ENCODE results near the gene TSPAN10.

TSPAN10 gene

GRCh38 chr17:81687770-81688541 lies 51.0 kb downstream of the TSPAN10 start:
- no peak for DNase-seq (ENCODE audit: low spot score)

- no peak for DNase-seq (ENCODE audit: low spot score)
Observed at GRCh38 chr17:81688616-81689015, 51.6 kb downstream of the TSPAN10 start.

GRCh38 chr17:81690066-81690465 lies 53.1 kb downstream of the TSPAN10 start:
- no peak for DNase-seq (ENCODE audit: low spot score)

DNA sequence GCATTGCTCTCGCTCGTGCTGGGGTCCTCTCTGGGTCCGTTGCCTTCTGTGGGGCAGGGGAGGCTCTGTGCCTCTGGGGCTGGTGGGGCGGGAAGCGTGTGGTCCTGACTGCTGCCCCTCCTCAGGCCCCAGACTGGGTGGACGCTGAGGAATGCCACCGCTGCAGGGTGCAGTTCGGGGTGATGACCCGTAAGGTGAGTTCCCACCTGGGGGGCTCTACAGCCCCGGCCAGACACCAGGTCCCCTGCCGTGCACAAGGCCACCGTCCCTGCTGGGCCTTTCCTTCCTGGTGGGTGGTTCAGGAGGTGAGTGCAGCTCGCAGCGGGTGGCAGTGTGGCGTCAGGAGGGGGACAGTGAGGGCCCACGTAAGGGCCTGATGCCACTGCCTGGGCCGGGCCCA lies 53.6 kb downstream of the TSPAN10 start:
- DNase-seq (ENCODE audit: low spot score) = no peak

- DNase-seq (ENCODE audit: low spot score) = no peak
Observed at GRCh38 chr17:81691196-81691595, 54.2 kb downstream of the TSPAN10 start.

- no peak for DNase-seq (ENCODE audit: low spot score)
Observed at GRCh38 chr17:81691608-81692007, 54.6 kb downstream of the TSPAN10 start.

- no peak for DNase-seq (ENCODE audit: low spot score)
Observed at GRCh38 chr17:81693509-81694210, 56.7 kb downstream of the TSPAN10 start.

DNA sequence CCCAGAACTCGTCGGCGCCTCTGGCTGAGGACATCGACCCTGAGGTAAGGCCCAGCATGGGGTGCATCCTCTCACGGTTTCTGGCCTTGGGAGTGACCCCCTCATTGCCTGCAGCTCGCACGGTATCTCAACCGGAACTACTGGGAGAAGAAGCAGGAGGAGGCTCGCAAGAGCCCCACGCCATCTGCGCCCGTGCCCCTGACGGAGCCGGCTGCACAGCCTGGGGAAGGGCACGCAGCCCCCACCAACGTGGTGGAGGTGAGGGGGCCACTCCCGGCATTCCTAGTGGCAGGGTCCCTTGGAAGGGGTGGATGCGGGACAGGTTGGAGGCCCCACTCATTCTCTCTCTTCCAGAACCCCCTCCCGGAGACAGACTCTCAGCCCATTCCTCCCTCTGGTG lies 57.8 kb downstream of the TSPAN10 start:
- no peak for DNase-seq (ENCODE audit: low spot score)

DNA sequence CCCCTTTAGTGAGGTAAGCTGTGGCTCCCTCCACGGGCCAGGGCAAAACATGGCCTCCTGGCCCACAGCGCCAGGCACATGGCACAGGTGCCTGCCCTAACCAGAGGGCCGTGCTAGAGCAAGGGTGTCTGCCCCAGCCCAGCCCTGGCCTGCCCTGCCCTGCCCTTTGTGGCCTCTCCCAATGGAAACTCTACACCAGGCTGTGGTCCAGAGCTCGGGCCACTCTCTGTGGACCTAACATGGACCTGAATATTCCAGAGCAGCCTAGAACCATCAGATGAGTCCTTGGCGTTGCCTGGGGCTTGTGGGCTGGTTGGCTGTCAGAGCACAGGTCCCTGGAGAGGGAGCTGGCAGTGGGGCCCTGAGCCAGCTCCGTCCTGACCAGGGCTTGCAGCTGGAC lies 58.2 kb downstream of the TSPAN10 start:
- no peak for DNase-seq (ENCODE audit: low spot score)

DNA sequence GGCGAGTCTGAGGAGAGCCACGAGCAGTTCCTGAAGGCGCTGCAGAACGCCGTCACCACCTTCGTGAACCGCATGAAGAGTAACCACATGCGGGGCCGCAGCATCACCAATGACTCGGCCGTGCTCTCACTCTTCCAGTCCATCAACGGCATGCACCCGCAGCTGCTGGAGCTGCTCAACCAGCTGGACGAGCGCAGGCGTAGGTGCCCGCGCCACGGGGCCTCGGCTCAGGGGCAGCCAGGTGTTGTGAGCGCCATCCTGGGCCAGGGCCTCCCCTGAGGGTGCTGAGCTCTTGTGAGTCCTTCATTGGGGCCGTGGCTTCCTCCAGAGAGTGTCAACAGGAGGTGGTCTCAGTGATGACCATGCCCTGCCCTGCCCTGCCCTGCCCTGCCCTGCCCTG lies 58.8 kb downstream of the TSPAN10 start:
- no peak for DNase-seq (ENCODE audit: low spot score)

DNA sequence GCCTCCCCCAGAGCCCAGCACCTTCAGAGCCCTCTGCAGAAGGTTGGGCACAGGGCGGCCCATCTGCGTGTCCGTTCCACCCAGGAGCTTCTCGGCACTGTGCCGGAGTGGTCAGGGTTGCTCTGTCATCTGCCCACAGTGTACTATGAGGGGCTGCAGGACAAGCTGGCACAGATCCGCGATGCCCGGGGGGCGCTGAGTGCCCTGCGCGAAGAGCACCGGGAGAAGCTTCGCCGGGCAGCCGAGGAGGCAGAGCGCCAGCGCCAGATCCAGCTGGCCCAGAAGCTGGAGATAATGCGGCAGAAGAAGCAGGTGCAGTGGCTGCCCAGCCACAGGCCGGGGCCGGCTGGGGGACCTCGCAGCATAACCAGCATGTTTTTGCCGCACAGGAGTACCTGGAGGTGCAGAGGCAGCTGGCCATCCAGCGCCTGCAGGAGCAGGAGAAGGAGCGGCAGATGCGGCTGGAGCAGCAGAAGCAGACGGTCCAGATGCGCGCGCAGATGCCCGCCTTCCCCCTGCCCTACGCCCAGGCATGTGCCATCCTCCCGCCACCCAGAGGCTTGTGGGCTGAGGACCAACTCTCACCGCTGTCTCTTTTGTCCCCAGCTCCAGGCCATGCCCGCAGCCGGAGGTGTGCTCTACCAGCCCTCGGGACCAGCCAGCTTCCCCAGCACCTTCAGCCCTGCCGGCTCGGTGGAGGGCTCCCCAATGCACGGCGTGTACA lies 59.4 kb downstream of the TSPAN10 start:
- DNase-seq (ENCODE audit: low spot score) = no peak

DNA sequence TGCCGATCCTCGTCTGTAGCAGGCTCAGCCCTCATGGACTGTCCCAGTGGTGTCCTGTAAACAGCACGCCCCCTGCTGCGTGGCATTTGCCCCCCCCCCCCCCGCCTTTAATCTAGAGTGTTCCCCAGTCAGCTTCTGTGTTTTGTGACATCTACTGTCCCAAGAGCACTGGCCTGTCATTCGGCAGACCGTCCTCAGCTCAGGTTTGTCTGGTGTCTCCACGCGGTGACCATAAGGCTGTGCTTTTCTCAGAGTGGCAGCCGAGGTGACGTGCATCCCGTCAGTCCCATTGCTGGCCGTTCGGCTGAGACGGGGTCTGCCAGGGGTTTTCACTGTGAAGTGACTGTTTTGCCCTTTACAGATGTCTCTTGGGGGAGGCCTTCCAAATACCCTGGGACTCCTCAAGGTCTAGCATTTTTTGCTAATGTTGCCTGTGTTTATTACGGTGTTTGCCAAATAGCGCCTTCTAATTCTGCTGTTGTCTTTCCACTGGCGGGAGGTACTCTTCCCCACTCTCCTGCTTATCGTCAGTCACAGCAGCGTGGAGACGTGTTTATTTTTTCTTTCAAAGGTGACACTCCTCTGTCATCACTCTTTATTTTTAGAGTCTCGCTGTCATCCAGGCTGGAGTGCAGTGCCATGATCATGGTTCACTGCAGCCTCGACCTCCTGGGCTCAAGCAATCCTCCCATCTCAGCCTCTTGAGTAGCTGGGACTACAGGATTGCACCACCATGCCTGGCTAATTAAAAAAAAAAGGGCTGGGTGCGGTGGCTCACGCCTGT lies 60.5 kb downstream of the TSPAN10 start:
- no peak for DNase-seq (ENCODE audit: low spot score)

Data from kidney tubule cell (primary cell).